ENCODE measurements around the gene CLDN20. TPM values are rescaled to one million over a fixed set of nuclear protein-coding genes. Genes with fewer than 3 reads are reported as not detected.

Gene CLDN20
- total and polyA plus RNA-seq, 2 experiments from 2014 or later = 0.56 TPM; not detected in 1

DNA sequence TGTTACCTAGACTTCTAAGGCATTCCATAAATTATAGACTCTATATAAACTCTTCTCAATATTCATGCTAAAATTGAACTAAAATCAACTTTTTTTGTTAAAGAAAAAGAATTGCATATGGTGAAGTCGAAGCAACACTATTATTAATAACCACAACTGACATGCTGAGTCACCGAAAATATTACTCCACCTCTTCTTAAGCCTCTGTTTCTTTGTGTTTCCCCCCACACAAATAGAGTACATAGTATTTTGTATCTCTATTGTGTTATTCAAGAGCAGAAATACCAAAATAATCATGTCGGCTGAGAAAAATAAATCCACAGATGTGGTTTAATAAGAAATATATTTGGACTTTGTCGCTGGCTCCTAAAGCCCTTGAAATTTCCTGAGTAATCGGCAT is 26.7 kb downstream of the CLDN20 start:
- no peaks in the 10 kb centered on the region for H4K20me1 ChIP-seq (ENCODE audit: insufficient read depth, poor library complexity, severe bottlenecking)

DNA sequence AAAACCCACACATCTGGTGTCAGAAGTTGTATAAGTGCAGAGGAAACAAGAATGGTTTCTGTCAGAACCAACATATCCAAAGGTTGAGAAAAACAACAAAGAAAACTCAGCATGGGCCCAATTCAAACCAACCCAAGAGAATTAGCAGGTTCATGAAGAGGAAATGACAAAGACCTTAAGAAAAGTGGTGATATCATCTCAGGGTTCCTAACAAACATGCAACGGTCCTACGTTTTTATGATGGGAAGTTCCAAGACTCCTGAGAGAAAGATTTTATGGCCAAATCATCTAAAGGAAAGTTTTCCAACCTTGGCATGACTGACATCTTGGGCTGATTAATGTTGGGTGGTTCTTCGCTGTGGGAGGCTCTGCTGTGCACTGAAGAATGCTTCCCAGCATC is 27.5 kb downstream of the CLDN20 start:
- 92% methylated on average over 3 of the region's 3 CpGs for WGBS (ENCODE audit: low lambda C conversion rate, missing lambda C conversion rate)

More for the DNA sequence above, 26.7 kb downstream of the CLDN20 start:
- H3K9me2 ChIP-seq (replicated peaks; ENCODE audit: insufficient read depth) = no peaks in the 10 kb centered on the region
- no peak overlapping the region for H2AFZ ChIP-seq
- H3K4me1 ChIP-seq (ENCODE audit: insufficient read depth) = no peaks in the 10 kb centered on the region
- TF ChIP-seq EZH2phosphoT487 (IDR thresholded peaks at IDR 0.05; ENCODE audit: low read depth, severe bottlenecking, unreplicated experiment) (no peak), CTCF (IDR thresholded peaks at IDR 0.05; ENCODE audit: poor library complexity) (no peak), EZH2 (IDR thresholded peaks at IDR 0.05; ENCODE audit: borderline replicate concordance) (no peak)
- WGBS (ENCODE audit: low lambda C conversion rate, missing lambda C conversion rate) = 96% methylated on average over 5 of the region's 5 CpGs
- no peak overlapping the region for H3K27ac ChIP-seq
- H3K27me3 ChIP-seq = no peaks in the 10 kb centered on the region
- no peaks in the 10 kb centered on the region for H3K9me3 ChIP-seq (ENCODE audit: low read depth)
- H3K79me2 ChIP-seq = peaks cover 7% of the 10 kb centered on the region
- no peak overlapping the region for H3K4me3 ChIP-seq
- H3K36me3 ChIP-seq (replicated peaks; ENCODE audit: insufficient read depth, low read depth) = no peaks in the 10 kb centered on the region
- DNase-seq (ENCODE audit: low spot score) = no peak
- H3K4me2 ChIP-seq = no peak overlapping the region

DNA sequence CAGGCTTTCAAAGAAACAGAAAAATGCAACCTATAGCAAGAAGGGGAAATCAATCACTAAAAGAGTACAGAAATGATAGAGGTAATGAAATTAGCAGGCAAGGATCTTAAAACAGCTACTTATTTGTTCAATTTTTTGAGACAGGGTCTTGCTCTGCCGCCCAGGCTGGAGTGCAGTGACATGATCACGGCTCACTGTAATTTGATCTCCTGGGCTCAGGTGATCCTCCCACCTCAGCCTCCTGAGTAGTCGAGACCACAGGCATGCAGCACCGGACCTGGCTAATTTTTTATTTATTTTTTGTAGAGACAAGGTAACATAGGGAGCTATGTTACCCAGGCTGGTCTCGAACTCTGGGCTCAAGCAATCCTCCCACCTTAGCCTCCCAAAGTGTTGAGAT is 28.9 kb downstream of the CLDN20 start:
- Histone ChIP-seq H3K27ac (no peak overlapping the region), H3K4me3 (no peak overlapping the region), H3K79me2 (peaks cover 7% of the 10 kb centered on the region), H4K20me1 (ENCODE audit: insufficient read depth, poor library complexity, severe bottlenecking) (no peaks in the 10 kb centered on the region), H3K4me1 (ENCODE audit: insufficient read depth) (no peaks in the 10 kb centered on the region), H3K4me2 (no peak overlapping the region), H3K9me2 (replicated peaks; ENCODE audit: insufficient read depth) (no peaks in the 10 kb centered on the region), H3K36me3 (replicated peaks; ENCODE audit: insufficient read depth, low read depth) (no peaks in the 10 kb centered on the region), H3K9me3 (ENCODE audit: low read depth) (no peaks in the 10 kb centered on the region), H3K27me3 (no peaks in the 10 kb centered on the region), H2AFZ (no peak overlapping the region)
- no peak for DNase-seq (ENCODE audit: low spot score)
- WGBS (ENCODE audit: low lambda C conversion rate, missing lambda C conversion rate) = 69% methylated on average over 5 of the region's 5 CpGs
- no peak for TF ChIP-seq EZH2 (IDR thresholded peaks at IDR 0.05; ENCODE audit: borderline replicate concordance)

More for the DNA sequence above, 27.5 kb downstream of the CLDN20 start:
- H2AFZ ChIP-seq = no peak overlapping the region
- H3K27ac ChIP-seq = no peak overlapping the region
- no peak for DNase-seq (ENCODE audit: low spot score)
- no peaks in the 10 kb centered on the region for H3K9me2 ChIP-seq (replicated peaks; ENCODE audit: insufficient read depth)
- H3K36me3 ChIP-seq (replicated peaks; ENCODE audit: insufficient read depth, low read depth) = no peaks in the 10 kb centered on the region
- no peaks in the 10 kb centered on the region for H3K27me3 ChIP-seq
- H3K4me2 ChIP-seq = no peak overlapping the region
- no peaks in the 10 kb centered on the region for H3K4me1 ChIP-seq (ENCODE audit: insufficient read depth)
- H3K79me2 ChIP-seq = peaks cover 7% of the 10 kb centered on the region
- no peak for TF ChIP-seq CTCF (IDR thresholded peaks at IDR 0.05; ENCODE audit: poor library complexity)
- TF ChIP-seq EZH2 (IDR thresholded peaks at IDR 0.05; ENCODE audit: borderline replicate concordance) = no peak
- no peak for TF ChIP-seq EZH2phosphoT487 (IDR thresholded peaks at IDR 0.05; ENCODE audit: low read depth, severe bottlenecking, unreplicated experiment)
- no peaks in the 10 kb centered on the region for H4K20me1 ChIP-seq (ENCODE audit: insufficient read depth, poor library complexity, severe bottlenecking)
- no peak overlapping the region for H3K4me3 ChIP-seq
- H3K9me3 ChIP-seq (ENCODE audit: low read depth) = no peaks in the 10 kb centered on the region

GRCh38 chr6:155297669-155298068 is 33.9 kb downstream of the CLDN20 start:
- Histone ChIP-seq H3K4me3 (no peak overlapping the region), H3K27ac (no peak overlapping the region), H3K79me2 (peaks cover 7% of the 10 kb centered on the region), H3K4me2 (no peak overlapping the region), H3K36me3 (replicated peaks; ENCODE audit: insufficient read depth, low read depth) (no peaks in the 10 kb centered on the region), H3K4me1 (ENCODE audit: insufficient read depth) (no peaks in the 10 kb centered on the region), H3K9me2 (replicated peaks; ENCODE audit: insufficient read depth) (no peaks in the 10 kb centered on the region), H4K20me1 (ENCODE audit: insufficient read depth, poor library complexity, severe bottlenecking) (no peaks in the 10 kb centered on the region), H3K27me3 (no peaks in the 10 kb centered on the region), H2AFZ (no peak overlapping the region), H3K9me3 (ENCODE audit: low read depth) (no peaks in the 10 kb centered on the region)
- TF ChIP-seq CTCF (IDR thresholded peaks at IDR 0.05; ENCODE audit: poor library complexity) (no peak), EZH2phosphoT487 (IDR thresholded peaks at IDR 0.05; ENCODE audit: low read depth, severe bottlenecking, unreplicated experiment) (no peak), EZH2 (IDR thresholded peaks at IDR 0.05; ENCODE audit: borderline replicate concordance) (no peak)
- no peak for DNase-seq (ENCODE audit: low spot score)
- WGBS (ENCODE audit: low lambda C conversion rate, missing lambda C conversion rate) = 89% methylated on average over 3 of the region's 3 CpGs

All from hepatocyte (in vitro differentiated cells).